ENCODE measurements around the gene PTPN21.

- TF ChIP-seq POLR2A (IDR thresholded peaks at IDR 0.05; ENCODE audit: low read length) (no peak), GATA1 (IDR thresholded peaks at IDR 0.05; ENCODE audit: low read depth, low read length) (no peak)
Observed at GRCh38 chr14:88535149-88535548, 19.7 kb downstream of the PTPN21 start.

All from erythroblast (primary cell).